H1 (cell line): ENCODE results near the gene CYP11A1.

ENCODE experiments used
- ATF2 ChIP-seq: IDR thresholded peaks from 2 replicates; pipeline ENCODE4 v1.6.1; 2012; ENCODE audit warnings: low read length, inconsistent platforms
- CREB1 ChIP-seq: IDR thresholded peaks from 2 replicates; pipeline ENCODE4 v1.6.1; 2012; ENCODE audit warnings: inconsistent platforms
- CTCF ChIP-seq, 3 experiments: IDR thresholded peaks; 1 replicate in 2 of 3; 2 replicates in 1 of 3; pipeline versions ENCODE4 v1.5.1 to v1.6.1; 2011; ENCODE audit warnings: low read length in 3 of 3, mild to moderate bottlenecking in 3 of 3, inconsistent platforms in 2 of 3, low read depth in 1 of 3, moderate library complexity in 1 of 3; ENCODE audit not compliant: insufficient read depth in 1 of 3; ENCODE audit errors: control extremely low read depth in 1 of 3
- EP300 ChIP-seq, 2 experiments: IDR thresholded peaks; 1 replicate in 1 of 2; 2 replicates in 1 of 2; pipeline ENCODE4 v1.6.1; 2011 to 2012; ENCODE audit warnings: low read depth in 2 of 2, low read length in 2 of 2, mild to moderate bottlenecking in 2 of 2, borderline replicate concordance in 1 of 2, inconsistent platforms in 1 of 2, moderate library complexity in 1 of 2
- GABPA ChIP-seq: IDR thresholded peaks from 2 replicates; pipeline ENCODE4 v1.6.1; 2011; ENCODE audit warnings: mild to moderate bottlenecking, low read length, moderate library complexity, borderline replicate concordance; ENCODE audit not compliant: insufficient read depth
- JUND ChIP-seq: IDR thresholded peaks from 2 replicates; pipeline ENCODE4 v1.6.1; 2011; ENCODE audit warnings: mild to moderate bottlenecking, improper control_type of control experiment, low read length
- KDM5A ChIP-seq: fragments of 200-600 bp; IDR thresholded peaks from 2 replicates; pipeline ENCODE4 v1.7.1; 2012; ENCODE audit warnings: mild to moderate bottlenecking, low read length, inconsistent platforms, mixed read lengths
- MAX ChIP-seq: IDR thresholded peaks from 2 replicates; pipeline ENCODE4 v1.6.1; 2012; ENCODE audit warnings: inconsistent platforms
- POLR2A ChIP-seq, 2 experiments: IDR thresholded peaks; 1 replicate in 1 of 2; 2 replicates in 1 of 2; pipeline ENCODE4 v1.6.1; 2011; ENCODE audit warnings: low read depth in 2 of 2, low read length in 2 of 2, mild to moderate bottlenecking in 2 of 2; ENCODE audit errors: control extremely low read depth in 1 of 2
- POLR2AphosphoS5 ChIP-seq: IDR thresholded peaks from 2 replicates; pipeline ENCODE4 v1.6.1; 2011; ENCODE audit warnings: low read depth, low read length
- RAD21 ChIP-seq, 2 experiments: IDR thresholded peaks in 1 of 2; conservative IDR thresholded peaks in 1 of 2; 2 replicates each; pipeline ENCODE4 v1.6.1; 2011; ENCODE audit warnings: low read depth in 2 of 2, low read length in 2 of 2, improper control_type of control experiment in 1 of 2, inconsistent platforms in 1 of 2, mild to moderate bottlenecking in 1 of 2, moderate library complexity in 1 of 2
- SIN3A ChIP-seq, 2 experiments: IDR thresholded peaks in 1 of 2; conservative IDR thresholded peaks in 1 of 2; 2 replicates each; pipeline ENCODE4 v1.6.1; 2011 to 2012; ENCODE audit warnings: low read length in 2 of 2, improper control_type of control experiment in 1 of 2, low read depth in 1 of 2, mild to moderate bottlenecking in 1 of 2
- ZNF274 ChIP-seq: IDR thresholded peaks from 2 replicates; pipeline ENCODE4 v1.7.0; 2012; ENCODE audit warnings: low read length, borderline replicate concordance; ENCODE audit errors: extremely low read depth

GRCh38 chr15:74343797-74344127 lies 23.7 kb downstream of the CYP11A1 start:
- TF ChIP-seq EP300 (IDR thresholded peaks at IDR 0.05; ENCODE audit: borderline replicate concordance in 1 of 2, low read depth in 2 of 2, low read length in 2 of 2) (no peak), SIN3A (conservative IDR thresholded peaks at IDR 0.05 in 1 of 2, IDR thresholded peaks at IDR 0.05 in 1 of 2; ENCODE audit: low read depth in 1 of 2, low read length in 2 of 2) (no peak), CTCF (IDR thresholded peaks at IDR 0.05; ENCODE audit: control extremely low read depth in 1 of 3, insufficient read depth in 1 of 3, low read depth in 1 of 3, low read length in 3 of 3) (no peak), POLR2AphosphoS5 (no peak), MAX (no peak), ZNF274 (no peak), GABPA (no peak), POLR2A (IDR thresholded peaks at IDR 0.05; ENCODE audit: control extremely low read depth in 1 of 2, low read depth in 2 of 2, low read length in 2 of 2) (no peak), JUND (no peak), RAD21 (IDR thresholded peaks at IDR 0.05 in 1 of 2, conservative IDR thresholded peaks at IDR 0.05 in 1 of 2; ENCODE audit: low read depth in 2 of 2, low read length in 2 of 2) (no peak), CREB1 (no peak), KDM5A (no peak), ATF2 (no peak)
